ENCODE data around the gene CYP26A1.

CYP26A1 gene, protein sequence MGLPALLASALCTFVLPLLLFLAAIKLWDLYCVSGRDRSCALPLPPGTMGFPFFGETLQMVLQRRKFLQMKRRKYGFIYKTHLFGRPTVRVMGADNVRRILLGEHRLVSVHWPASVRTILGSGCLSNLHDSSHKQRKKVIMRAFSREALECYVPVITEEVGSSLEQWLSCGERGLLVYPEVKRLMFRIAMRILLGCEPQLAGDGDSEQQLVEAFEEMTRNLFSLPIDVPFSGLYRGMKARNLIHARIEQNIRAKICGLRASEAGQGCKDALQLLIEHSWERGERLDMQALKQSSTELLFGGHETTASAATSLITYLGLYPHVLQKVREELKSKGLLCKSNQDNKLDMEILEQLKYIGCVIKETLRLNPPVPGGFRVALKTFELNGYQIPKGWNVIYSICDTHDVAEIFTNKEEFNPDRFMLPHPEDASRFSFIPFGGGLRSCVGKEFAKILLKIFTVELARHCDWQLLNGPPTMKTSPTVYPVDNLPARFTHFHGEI

DNA sequence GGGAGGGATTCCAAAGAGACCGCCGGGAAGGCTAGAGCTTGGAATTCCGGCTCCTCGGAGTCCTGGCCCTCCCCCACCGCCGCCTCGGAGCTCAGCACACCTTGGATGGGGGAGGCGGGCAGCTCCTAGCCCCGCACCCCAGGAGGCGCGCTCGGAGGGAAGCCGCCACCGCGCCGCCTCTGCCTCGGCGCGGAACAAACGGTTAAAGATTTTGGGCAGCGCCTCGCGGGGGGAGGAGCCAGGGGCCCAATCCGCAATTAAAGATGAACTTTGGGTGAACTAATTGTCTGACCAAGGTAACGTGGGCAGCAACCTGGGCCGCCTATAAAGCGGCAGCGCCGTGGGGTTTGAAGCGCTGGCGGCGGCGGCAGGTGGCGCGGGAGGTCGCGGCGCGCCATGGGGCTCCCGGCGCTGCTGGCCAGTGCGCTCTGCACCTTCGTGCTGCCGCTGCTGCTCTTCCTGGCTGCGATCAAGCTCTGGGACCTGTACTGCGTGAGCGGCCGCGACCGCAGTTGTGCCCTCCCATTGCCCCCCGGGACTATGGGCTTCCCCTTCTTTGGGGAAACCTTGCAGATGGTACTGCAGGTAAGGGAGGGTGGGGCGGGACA lies at the start of gene CYP26A1:
Gene CYP26A1, plus strand, starts transcription at position 355 of the 608 bp plus-strand sequence. Its CDS starts 42 bp downstream, at position 397.
- no peak for DNase-seq

DNA sequence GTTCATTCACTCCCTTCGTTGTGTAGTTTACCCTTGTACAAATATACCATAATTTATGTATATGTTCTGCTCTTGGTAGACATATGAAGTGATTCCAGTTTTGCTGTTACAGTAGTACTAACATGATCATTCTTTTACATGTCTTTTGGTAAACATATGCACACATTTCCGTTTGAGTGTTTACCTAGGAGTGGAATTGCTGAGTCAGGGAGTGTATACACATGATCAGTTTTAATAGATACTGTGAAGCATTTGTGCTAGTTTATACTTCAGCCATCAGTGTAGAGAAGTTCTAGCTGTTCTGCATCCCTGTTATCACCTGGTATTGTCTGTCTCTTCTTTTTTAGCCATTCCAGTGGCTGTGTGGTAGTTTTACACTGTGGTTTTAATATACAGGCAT lies 47.6 kb upstream of the CYP26A1 start:
- no peak for DNase-seq

DNA sequence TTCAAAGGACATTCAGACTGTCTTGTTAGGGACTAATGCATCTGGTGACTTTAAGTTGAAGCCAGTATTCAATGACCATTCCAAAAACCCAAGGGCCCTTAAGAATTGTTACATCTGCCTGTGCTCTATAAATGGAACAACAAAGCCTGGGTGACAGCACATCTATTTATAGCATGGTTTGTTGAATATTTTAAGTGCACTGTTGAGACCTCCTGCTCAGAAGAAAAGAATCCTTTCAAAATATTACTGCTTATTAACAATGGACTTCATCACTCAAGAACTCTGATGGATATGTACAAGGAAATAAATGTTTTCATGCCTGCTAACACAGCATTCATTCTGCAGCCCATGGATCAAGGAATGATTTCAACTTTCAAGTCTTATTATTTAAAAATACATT lies 46.2 kb upstream of the CYP26A1 start:
- no peak for DNase-seq

DNA sequence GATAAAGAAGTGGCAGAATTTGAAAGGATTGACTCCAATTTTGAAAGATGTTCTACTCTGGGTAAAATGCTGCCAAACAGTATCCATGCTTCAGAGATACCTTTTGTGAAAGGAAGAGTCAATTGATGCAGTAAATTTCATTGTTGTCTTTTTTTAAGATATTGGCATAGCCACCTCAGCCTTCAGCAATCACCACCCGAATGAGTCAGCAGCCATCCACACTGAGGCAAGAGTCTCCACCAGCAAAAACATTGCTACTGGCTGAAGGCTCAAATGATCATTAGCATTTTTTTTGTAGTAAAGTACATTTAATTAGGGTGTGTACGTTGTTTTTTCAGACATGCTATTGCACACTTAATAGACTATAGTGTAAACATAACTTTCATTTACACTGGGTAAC lies 44.8 kb upstream of the CYP26A1 start:
- DNase-seq: no peak

DNA sequence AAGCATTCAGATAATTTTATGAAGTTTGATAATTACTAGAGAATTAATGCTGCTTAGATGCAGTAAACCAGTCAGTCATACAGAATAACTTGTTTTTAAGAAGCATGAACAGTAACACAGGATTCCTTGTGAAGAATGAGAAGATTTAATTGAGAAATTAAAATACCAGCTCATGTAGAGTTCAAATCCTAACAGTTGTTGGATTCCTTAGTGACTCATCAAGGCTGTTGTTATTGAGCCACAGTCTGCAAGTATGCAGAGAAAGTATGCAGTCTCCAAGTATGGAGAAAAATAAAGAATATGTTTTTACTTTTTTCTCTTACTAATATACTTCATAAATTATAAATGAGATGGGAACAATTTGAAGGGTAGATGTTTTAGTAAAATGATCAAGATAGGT lies 43.3 kb upstream of the CYP26A1 start:
- no peak for DNase-seq

DNA sequence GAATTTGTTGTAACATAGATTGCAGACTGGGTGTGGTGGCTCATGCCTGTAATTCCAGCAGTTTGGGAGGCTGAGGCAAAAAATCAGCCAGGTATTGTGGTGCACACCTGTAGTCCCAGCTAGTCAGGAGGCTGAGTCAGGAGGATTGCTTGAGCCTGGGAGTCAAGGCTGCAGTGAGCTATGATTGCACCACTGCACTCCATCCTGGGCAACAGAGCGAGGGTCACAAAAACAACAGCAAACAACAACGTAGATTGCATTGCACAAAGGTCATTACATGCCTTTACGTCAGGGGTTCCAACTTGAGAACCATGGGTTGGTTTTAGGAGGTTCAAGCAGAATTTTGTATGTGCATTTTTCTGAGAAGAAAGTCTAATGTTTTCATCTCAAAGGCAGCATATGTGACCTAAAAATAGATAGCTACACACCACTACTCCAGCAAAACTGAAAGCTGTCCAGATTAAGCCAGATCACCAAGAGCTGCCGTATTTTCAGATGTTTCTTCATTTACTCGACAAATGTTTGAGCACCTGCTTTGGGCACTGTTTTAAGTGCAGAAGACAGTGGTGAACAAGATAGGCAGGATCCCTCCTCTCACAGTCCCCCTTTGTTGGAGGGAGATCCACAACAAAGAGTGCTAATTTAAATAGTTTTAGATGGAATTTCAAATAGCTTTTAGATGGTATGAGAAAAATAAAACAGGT lies 41.4 kb upstream of the CYP26A1 start:
- no peak for DNase-seq

DNA sequence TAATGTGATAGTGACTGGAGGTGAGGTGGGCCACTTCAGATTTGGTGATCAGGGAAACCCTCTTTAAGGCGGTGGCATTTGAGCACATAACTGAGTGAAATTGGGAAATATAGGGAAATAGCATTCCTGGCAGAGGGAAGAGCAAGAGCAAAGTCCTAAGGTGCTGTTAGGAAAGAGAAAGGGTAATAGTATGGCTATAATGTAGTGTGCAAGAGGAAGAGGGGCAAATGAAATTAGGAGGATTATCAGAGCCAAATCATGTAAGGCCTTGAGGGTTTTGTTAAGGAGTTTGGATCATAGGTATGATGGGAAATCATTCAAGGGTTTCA lies 40.9 kb upstream of the CYP26A1 start:
- no peak for DNase-seq

DNA sequence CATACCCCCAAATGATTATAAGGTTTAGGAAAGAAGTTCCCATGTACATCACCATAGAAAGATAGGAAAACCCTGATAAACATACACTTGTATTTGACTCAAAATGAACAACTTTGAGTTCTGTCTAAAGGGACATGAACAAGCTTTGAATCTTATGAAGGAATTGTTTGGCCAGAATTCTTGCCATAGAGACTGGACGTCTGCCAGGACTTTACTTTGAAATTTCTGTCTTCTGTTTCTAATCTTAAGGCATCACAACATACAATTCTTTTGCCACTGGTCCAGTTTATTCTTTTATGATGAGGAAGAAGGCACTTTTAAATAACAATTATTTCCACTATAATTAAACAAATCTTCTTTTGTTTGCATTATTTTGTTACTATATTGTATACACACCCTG lies 39.3 kb upstream of the CYP26A1 start:
- DNase-seq: no peak

DNA sequence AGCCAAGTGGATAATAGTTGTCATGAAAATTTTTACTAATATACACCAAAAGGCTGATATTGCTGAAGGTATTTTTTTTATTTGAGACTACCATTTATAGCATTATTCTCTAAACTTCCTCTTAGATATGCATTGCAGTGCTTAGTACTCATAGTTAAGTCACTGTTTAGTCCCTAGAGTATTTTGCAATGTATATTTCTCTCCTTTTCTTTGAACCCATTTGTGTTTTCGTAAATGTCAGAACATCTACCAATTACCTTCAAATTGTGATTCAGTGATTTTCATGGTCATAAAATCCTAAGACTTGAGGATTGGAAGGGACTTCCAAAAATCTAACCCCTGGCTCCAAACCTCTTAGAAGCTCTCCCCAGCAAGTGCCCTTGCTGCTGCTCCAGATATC lies 34.6 kb upstream of the CYP26A1 start:
- no peak for DNase-seq

DNA sequence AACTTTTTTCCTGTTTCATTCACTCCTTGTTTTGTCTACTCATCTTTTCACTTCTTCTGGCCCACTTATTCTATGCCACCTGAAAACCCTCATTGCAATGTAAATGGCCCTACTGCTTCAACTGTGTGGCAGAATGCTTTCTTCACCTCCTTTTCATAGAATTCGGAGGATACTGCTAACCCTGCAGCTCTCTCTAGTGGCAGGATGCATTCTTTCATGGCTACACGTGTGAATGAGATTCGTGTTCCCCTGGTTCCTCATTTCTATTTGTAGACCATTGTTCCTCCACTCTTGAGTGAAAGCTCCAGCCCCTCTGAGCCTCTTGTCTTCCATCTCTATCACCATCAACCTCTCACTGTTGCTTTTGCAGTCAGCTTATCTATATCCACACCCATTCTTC lies 34.0 kb upstream of the CYP26A1 start:
- no peak for DNase-seq

DNA sequence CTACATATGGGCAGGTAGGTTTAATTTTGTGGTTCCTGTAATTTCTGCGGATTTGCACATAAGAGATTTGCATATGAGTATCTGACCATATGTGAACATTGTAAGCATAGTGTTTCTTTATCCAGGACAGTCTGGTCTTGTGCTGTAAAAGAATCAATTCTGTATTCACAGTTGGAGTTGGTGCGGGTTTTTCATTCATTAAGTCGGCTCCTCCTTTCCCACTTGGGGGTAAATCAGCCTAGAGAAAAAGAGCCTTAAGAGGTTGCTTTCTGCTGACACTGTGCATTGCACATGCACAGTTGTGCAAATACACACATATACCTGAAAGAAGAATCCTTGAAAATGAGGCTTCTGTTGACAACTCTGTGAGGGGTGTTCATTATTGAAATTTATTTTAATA lies 19.2 kb upstream of the CYP26A1 start:
- DNase-seq: no peak

DNA sequence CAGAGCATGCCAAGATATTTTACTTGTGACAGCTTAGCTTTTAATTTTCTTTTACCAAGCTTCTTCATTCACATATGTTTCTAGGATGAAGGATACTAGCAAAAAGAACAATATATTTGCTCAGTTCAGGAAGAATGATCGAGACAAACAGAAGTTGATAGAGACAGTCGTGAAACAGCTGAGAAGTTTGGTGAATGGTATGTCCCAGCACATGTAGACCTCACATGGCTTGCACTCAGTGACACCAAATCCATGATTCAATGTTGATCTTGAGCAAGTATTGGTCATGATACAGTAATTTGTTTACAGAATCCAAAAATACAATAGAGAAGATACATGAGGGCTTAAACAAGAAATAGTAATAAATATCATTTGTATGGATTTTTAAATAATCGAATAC lies 15.6 kb upstream of the CYP26A1 start:
- no peak for DNase-seq

DNA sequence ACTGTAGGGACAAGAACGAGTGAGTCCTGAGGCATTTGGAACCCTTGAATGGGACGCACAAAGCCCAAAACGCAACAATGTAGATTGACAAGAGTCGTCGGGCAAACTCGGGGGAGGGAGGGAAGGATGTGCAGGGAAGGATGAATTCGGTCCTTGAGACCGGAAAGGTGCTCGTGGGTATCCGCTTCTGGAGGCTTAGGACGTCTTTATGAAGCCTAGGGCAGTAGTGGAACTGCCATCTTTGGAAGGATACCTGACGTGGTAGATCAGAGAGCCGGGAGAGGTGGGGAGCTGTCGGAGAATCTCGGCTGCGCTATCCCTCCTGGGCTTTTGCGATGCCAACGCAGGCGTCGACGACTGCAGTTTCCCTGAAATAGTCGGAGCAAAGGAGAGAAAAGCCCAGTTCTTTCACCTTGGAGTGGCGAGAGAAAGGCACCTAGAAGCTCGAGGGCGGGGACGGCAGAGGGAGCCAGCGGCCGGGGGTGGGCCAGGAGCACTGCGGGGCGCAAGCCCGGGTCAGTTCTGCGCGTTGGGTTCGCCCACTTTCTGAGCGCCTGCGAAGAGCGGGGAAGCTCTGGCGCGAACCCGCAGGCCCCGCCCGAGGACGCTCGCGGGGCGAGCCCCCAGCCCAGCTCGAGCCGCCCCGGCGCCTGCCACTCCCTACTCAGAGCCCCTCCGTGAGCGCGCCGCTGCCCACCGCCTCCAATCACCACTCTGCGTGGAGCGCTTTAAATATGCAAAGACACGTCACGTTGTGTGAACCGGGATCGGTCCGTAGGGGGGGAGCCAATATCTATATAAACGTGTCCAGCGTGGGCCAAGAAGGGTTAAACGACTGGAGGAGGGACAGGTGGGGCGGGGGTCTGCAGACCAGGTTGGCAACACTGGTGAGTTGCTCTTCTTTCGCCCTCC lies 13.5 kb upstream of the CYP26A1 start, which contains the start of gene CYP26C1:
Gene CYP26C1, plus strand, starts transcription at position 824 of the 912 bp plus-strand sequence. CDS start 466 bp downstream, outside the sequence.
- DNase-seq: no peak

DNA sequence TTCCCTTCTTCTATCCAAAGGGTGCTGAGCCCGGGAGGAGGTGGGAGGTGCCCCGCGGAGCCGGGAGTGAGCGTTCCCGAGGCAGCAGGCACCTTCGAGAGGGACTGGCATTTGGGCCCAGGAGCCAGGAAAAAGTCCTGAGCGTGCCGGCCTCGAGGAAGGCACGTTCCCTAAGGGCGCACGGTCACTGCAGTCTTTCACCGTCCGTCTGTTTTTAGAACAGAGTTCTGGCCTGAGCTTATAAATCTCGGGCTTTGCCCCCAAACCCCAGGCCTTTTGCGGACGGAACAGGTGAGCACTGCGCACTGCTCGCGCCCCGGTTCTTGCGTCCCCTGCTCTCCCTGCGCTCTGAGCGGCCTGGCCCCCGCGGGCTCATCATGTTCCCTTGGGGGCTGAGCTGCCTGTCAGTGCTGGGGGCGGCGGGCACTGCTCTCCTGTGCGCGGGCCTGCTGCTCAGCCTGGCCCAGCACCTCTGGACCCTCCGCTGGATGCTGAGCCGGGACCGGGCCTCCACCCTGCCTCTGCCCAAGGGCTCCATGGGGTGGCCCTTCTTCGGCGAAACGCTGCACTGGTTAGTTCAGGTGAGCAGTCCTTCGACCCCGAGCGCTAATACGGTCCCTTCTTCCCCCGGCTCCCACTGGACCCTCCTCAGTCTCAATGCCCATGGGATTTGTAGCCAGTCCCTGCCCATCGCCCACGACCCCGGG lies 12.7 kb upstream of the CYP26A1 start:
- DNase-seq: no peak

DNA sequence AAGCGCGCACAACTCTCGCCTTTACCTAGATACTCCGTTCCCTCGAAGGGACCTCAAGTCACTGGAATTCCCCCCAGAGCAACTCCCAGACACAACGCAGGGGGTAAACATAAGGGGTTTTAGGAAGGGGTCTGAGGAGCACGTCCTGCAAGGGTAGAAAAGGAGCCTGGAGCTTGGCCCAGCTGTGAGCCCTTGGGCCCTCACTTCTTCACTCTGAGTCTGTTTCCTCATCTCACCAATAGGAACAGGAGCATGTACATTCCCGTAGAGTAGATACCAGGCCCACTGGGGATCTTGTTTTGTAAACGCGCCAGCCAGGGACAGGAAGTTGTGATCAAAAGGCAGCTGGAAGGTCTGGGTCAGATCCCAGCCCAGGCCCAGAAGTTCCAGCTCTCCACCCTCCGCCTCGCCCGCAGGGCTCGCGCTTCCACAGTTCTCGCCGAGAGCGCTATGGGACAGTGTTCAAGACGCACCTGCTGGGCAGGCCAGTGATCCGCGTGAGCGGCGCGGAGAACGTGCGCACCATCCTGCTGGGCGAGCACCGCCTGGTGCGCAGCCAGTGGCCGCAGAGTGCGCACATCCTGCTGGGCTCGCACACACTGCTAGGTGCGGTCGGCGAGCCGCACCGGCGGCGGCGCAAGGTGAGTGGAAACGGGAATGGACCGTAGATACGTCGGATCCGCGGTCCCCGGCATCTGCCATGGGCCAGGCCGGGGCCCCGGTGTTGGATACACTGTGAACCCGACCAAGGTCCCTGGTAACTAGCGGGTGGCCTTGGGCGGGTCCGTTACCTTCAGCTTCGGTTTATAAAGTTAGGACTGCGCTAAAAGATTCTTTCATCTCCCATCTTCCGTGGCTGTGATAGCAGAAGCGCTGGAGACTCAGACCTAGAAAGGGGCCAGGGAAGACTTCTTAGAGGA lies 11.8 kb upstream of the CYP26A1 start:
- DNase-seq: no peak

DNA sequence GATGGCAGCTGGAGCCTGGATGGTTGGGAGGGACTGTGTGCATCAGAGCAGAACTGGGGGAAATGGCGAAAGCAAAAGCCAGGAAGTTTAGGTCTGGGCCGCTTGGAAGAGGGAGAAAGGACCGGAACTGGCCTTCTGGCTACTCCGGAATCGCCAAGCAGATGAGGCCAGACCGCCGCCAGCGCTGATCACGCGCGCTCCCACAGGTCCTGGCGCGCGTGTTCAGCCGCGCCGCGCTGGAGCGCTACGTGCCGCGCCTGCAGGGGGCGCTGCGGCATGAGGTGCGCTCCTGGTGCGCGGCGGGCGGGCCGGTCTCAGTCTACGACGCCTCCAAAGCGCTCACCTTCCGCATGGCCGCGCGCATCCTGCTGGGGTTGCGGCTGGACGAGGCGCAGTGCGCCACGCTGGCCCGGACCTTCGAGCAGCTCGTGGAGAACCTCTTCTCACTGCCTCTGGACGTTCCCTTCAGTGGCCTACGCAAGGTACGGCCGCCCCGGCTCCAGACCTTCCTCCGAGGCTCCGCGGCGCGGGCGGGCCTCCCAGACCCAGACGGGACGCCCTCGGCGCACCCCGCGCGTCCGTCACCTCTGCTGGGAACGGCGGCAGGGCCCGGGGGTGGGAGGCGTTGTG lies 11.1 kb upstream of the CYP26A1 start:
- peak; percentile 47 for DNase-seq

DNA sequence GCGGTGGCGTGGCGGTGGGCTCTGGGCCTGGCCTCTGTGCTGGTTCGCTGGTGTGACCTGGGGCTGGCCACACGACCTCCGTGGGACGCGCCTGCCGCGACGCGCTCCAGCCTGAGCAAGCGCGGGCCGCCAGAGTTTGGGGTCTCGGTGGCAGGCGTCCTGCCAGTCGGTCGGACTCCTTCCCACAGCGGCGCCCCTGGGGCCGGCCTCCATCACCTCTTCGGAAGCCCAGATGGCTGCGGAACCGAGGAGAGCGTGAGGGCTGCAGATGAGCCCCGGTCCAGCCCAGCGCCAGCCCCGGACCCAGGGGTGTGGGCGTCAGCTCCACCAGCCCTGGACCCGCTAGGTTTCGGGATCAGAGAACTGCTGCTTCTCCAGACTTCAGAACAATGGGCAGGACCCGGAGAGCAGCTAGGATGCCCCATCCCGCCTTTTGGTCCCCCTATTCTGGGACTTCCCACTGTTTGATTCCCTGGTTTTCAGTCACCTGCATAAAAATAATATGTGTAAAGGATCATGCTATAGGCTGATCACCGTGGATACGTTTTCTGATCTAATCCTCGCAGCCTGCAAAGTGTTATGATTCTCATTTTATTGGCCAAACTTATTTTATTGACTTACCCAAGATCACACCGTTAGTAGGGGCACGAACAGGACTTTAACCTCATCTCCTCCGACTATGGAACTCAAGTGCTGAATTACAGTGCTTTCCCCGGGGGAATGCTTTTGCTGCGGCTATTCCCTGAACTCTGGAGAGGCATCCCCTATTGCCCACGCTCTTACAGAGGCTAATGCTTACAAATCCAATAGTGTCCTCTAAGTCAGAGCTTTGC lies 10.3 kb upstream of the CYP26A1 start:
- DNase-seq: no peak

DNA sequence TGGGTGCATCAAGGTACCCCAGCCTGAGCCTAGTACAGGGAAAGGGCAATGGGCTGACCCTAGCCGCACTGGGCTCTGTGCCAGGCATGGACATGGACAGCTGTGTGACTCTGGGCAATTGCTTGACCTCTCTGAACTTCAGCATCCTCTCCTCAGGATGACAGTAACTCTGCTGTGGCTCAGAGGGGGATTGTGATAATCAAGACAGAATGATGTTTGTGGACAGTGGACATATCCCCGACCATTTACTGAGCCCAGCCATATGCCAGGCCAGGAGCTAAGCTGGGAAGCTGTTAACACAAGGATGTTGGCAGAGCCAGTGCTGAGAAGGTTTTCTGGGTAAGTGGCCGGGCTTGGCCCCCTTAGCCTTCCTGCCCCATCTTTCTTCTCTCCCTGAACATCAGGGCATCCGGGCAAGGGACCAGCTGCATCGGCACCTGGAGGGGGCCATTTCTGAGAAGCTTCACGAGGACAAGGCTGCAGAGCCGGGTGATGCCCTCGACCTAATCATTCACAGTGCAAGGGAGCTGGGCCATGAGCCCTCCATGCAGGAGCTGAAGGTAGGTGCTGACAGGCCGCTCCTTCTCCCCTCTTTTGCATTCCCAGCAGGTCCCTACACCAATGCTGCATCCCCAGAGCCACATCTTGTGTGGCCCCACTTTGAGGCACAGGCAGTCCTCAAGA lies 9.6 kb upstream of the CYP26A1 start:
- no peak for DNase-seq
